D341Med (cell line): Measurements from ENCODE around the gene PTGDR.

Source experiments
- DNase-seq: peaks from one replicate; pipeline ENCODE4 v3.0.0; 2012; ENCODE audit warnings: low spot score

PTGDR gene

DNA sequence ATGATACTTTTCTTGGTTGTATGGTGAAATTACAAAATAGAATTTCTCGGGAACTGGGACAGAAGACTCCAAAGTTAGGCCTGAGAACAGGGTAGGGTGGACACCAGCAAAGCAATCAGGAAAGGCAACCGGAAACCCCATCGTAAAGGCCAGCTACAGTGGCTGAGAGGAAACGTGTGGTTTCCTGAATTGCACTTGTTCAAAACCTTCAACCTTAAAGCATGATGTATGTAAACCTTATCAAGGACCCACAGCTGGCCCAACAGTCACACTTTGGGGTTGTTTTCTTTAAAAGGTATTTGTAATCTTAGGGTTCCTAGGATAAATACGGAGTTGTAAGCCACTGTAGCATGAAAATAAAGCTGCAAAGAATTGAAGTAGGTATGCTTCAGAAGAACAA lies 2.2 kb upstream of the PTGDR start:
- DNase-seq, result no peak

GRCh38 chr14:52266179-52266578 lies 1.3 kb upstream of the PTGDR start:
- no peak for DNase-seq

DNA sequence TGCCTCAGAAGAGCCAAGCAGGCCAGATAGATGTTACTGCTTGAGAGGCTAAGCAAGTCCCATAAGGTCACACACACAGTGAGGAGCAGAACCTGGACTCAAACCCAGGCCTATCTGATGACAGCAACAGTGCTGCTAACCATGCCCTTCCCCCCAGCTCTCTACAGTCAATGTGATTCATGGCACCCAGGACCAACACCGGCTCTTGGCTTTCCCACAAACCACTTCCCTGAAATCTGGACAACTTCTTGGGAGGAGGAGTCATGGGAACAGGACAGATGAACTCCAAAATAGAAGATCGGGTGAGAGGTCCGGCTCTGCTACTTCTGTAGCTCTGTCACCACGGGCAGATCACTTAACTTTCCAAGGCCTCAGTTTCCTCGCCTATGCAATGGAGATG lies 716 bp upstream of the PTGDR start:
- DNase-seq, result no peak

- DNase-seq, result peak; percentile 60
These were observed 972 bp downstream of the PTGDR start for GRCh38 chr14:52268279-52269061.

DNA sequence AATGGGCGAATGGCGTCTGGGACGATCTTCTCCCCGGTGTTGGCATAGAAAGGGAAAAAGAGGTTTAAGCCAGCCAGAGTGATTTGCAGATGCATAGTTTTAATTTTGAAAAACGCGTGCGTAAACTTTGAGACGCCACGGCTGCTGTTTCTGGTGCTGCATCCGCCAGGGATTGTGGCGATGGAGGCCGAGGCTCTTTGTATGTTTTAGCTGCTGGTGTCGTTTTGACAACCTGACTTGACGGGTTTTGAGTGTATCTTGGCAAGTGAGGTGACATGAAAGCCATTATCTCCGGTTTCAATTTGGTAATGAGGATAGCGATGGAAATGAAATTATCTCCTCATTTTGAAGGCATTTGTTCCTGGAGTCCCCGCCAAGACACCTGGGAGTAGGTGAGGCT lies 1.6 kb downstream of the PTGDR start:
- no peak for DNase-seq

GRCh38 chr14:52269982-52270381 lies 2.5 kb downstream of the PTGDR start:
- no peak for DNase-seq

DNA sequence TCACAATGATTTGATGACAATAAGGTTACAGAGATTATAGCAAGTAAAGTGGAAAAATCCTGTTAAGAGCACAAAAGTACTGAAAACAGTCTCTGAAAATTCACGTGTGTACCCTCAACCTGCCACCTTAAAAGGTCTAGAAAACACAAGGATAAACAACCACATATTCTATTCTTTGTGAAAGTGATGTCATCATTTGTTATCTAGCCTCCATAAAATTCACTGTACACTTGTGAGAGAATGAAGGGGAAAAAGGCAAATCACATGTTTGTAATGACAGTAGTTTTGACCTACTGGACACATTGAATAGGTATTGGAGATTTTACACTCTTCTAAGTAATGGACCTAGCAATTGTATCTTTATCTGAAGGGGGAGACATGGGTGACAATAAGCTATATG lies 4.0 kb downstream of the PTGDR start:
- DNase-seq, result no peak

DNA sequence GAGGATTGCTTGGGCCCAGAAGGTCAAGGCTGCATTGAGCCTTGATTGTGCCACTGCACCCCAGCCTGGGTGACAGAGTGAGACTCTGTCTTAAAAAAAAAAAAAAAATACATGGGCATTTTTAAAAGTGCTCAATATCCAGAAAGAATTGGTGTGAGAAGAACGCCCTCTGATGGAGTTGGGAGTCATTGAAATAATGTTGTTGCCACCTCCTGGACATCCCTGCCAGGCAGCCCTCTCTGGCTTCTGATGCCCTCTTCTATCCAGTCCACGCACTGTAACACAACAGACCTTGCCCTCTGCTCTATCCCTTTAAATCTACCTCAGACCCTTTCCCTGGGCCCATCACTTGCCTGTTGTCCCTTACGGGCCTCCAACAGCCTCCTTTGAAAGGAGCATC lies 4.9 kb downstream of the PTGDR start:
- DNase-seq, result peak; percentile 67

- DNase-seq, result no peak
These were observed 7.9 kb downstream of the PTGDR start for GRCh38 chr14:52275372-52275771.

GRCh38 chr14:52277552-52277951 lies 10.1 kb downstream of the PTGDR start:
- DNase-seq, result no peak

DNA sequence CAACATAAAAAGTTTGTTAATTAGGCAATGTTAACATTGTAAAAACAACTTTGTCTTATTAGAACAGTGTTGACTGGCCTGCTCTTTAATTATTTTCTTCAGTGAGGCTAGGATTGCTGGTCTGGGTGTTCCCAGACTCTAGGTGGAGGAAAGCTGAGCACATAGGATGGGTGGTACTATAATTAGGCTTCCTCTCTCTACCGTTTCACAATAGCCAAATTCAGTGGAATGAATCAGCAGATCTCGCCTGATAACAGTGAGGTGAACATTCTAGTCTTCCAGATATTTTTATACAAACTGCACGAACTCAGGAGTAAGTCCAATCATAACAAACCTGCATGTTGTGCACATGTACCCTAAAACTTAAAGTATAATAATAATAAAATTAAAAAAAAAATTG lies 11.9 kb downstream of the PTGDR start:
- no peak for DNase-seq

DNA sequence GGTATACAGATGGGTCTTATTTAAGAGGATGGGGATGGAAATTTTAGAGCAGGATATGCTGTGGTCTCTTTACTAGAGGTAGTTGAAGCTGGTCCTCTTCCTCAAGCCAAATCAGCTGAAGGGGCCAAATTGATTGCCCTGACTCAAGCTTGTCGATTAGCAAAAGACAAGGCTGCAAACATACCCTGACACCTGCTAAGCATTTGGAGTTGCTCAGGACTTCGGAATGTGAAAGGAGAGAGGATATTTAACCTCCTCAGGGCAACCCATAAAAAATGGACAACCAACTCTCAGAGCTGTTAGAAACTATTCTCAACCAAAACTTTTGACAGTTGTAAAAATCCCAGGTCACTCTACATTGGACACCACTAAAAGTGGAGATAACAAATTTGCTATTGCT lies 15.6 kb downstream of the PTGDR start:
- DNase-seq, result no peak

GRCh38 chr14:52286661-52287649 lies 19.5 kb downstream of the PTGDR start:
- no peak for DNase-seq

- no peak for DNase-seq
These were observed 28.9 kb downstream of the PTGDR start for GRCh38 chr14:52296378-52296777.

DNA sequence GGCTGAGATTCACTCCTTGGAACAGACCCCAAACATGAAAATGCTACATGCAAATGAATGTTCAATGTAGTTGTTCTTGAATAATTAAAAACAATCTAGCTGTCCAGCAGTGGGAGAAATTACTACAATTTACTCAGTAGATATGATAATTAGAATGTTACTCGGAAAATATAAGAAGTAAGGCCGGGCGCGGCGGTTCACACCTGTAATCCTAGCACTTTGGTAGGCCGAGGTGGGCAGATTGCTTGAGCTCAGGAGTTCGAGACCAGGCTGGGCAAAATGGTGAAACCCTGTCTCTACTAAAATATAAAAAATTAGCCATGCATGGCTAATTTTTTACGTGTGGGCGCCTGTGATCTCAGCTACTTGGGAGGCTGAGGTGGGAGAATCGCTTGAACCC lies 31.3 kb downstream of the PTGDR start:
- DNase-seq, result no peak

DNA sequence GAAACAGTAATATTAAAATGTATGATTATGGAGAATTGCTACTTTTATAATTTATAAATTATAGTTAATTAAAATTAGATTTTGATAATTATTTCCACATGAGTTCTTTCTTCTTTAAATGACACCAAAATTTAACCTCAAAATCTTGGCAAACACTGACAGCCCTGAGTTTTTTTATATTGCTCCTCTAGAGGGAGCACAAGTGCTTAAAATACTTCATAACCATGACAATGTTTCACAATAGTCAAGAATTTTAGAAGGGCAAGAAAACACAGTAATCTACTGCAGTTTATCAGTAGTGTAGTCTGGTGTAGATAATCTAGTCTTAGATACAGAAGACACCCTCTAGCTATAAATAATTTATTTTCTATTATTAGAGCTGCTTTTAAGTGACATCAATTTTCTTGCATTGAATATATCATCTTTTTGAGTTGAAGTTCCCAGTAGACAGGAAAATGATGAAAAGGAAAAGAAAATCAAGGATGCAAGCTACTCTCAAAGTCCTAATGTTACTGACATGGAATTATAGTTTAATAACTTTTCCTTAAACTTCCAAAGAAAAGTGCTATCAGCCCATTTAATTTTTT lies 32.3 kb downstream of the PTGDR start:
- DNase-seq, result peak; percentile 41

GRCh38 chr14:52303236-52303635 lies 35.7 kb downstream of the PTGDR start:
- no peak for DNase-seq

GRCh38 chr14:52304248-52304904 lies 36.9 kb downstream of the PTGDR start:
- no peak for DNase-seq

DNA sequence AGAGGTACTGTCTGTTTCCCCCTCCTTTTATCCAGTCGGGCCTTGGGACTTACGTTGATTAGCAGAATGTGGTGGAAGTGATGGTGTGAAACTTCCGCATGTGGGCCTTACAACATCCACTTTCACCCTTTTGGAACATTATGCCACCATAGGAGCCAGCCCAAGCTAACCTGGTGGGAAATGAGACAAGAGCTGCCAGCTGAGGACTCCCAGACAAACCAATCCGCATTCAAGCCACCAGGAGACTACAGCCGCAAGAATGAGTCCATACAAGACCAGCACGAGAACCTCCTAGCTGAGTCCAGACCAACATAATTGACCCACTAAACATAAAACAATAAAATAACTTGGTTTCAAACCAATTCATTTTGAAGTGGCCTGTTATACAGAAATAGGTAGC lies 37.5 kb downstream of the PTGDR start:
- DNase-seq, result no peak

DNA sequence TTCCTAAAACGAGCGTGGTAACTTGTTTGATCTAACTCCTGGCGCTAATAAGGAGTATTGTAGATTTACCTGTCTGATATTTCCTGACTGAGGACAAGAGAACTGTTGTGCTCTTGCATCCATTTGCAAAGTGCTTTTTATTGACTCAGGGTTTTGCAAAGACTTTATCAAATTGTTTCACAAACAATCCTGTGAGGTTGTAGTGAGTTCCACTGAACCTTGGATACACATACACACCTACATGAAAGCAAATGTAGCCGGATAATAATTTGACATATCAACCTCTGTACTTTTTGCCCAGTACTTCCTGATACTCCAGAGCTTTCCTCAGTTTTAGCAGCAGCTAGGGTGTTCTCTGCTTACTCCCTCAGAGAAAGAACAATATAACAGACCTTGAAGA lies 39.9 kb downstream of the PTGDR start:
- DNase-seq, result no peak

DNA sequence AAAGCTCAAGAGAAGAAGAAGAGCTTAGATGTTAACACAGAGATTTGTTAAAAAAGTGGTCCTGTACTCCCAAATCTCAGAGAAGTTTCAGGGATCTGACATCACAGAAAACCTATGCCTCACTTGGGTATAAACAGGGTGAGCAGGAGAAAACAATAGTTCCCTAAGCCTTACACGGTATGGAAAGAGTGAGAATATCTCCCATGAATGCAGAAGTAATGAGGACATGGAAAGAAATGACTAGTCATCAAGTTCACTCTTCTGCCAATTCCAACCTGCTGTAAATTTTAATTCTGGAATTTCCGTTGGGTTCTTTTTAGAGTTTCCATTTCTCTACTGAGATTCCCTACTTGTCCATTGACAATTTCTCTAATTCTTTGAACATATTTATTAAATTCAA lies 40.4 kb downstream of the PTGDR start:
- no peak for DNase-seq

DNA sequence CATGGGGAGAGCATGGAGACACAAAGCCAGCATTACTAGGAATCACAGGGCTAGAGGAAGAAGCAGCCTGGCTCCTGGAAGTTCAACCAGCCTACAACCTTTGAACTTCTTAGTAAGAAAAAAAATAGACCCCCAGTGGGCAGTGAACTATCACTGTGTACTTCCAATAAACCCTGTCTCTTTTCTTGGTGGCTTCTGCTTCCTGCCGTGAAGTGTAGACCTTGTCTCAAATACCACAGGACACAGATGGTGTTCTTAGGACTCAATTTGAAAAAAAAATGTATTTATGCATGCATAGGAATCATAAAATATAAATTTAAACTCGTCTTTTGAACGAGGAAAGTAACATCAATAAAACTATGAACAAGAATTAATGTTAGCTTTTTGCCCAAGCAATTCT lies 43.0 kb downstream of the PTGDR start:
- no peak for DNase-seq
